HL-60/S4 treated with phorbol 12-myristate 13-acetate at 8.2 ng/mL for 4 days and 3 days (cell line): Measurements from ENCODE around the gene RORC.
"Not testable (repeated sequence)": the region's sequence is repeated elsewhere in the genome, so short reads cannot be mapped to it uniquely, and the experiment has no call there.

ENCODE experiments used
- in situ Hi-C: fragments of 300-500 bp; cut with MboI; formaldehyde crosslinking; loops from 2 replicates; pipeline ENCODE4 v1.15.0; 2022; ENCODE audit warnings: low sequenced_read_pairs

Gene RORC

GRCh38 chr1:151809290-151809984, 22.2 kb downstream of the RORC start:
- in situ Hi-C loops: no loop called here

- in situ Hi-C loops: no loop called here
Measured at GRCh38 chr1:151807766-151808165, 23.8 kb downstream of the RORC start.

- in situ Hi-C loops: no loop called here
Measured at GRCh38 chr1:151807131-151807530, 24.5 kb downstream of the RORC start.

- in situ Hi-C loops: no loop called here
Measured at GRCh38 chr1:151806170-151806569, 25.4 kb downstream of the RORC start.

GRCh38 chr1:151805066-151805820, 26.4 kb downstream of the RORC start, which contains the start of gene LINGO4:
TSS of gene LINGO4 (minus strand) at chr1:151805419. CDS start at chr1:151802704, 2,715 bp downstream.
- in situ Hi-C loops: no loop called here

- in situ Hi-C loops: no loop called here
Measured at GRCh38 chr1:151803915-151804314, 27.7 kb downstream of the RORC start.

- in situ Hi-C loops: no loop called here
Measured at GRCh38 chr1:151803164-151803563, 28.4 kb downstream of the RORC start.

GRCh38 chr1:151802372-151802771, 29.2 kb downstream of the RORC start:
- in situ Hi-C loops: no loop called here

- in situ Hi-C loops: no loop called here
Measured at GRCh38 chr1:151801846-151802245, 29.8 kb downstream of the RORC start.

- in situ Hi-C loops: no loop called here
Measured at GRCh38 chr1:151801310-151801820, 30.2 kb downstream of the RORC start.

- in situ Hi-C loops: no loop called here
Measured at GRCh38 chr1:151800830-151801229, 30.8 kb downstream of the RORC start.

GRCh38 chr1:151799179-151800022, 32.2 kb downstream of the RORC start:
- in situ Hi-C loops: no loop called here

- in situ Hi-C loops: no loop called here
Measured at GRCh38 chr1:151798571-151798970, 33.0 kb downstream of the RORC start.

- in situ Hi-C loops: no loop called here
Measured at GRCh38 chr1:151790940-151791651, 40.5 kb downstream of the RORC start.

- in situ Hi-C loops: no loop called here
Measured at GRCh38 chr1:151790071-151790939, 41.3 kb downstream of the RORC start, which contains the start of gene TDRKH. TSS of gene TDRKH (minus strand) at chr1:151790500. CDS start at chr1:151783022, 7,478 bp downstream.

GRCh38 chr1:151787689-151788088, 43.9 kb downstream of the RORC start:
- in situ Hi-C loops: no loop called here

- in situ Hi-C loops: no loop called here
Measured at GRCh38 chr1:151783796-151784195, 47.8 kb downstream of the RORC start.

GRCh38 chr1:151782741-151783140, 48.9 kb downstream of the RORC start:
- in situ Hi-C loops: no loop called here

GRCh38 chr1:151782026-151782425, 49.6 kb downstream of the RORC start:
- in situ Hi-C loops: not testable (repeated sequence)
